OCI-LY7 (cell line): ENCODE measurements around the gene DYNLT2. TPM values are rescaled to one million over a fixed set of nuclear protein-coding genes. Genes with fewer than 3 reads are reported as not detected.

Experiments used
- BruUV-seq: library from RNA; stranded (reverse); fragments of 400-500 nt; replicated peaks from 2 replicates; lab custom pipeline; 2021; lab: Mats Ljungman, UMichigan
- CTCF ChIA-PET: fragments of 300-600 bp; sonication (Branson Sonifier 250); formaldehyde crosslinking; loops from one replicate; lab custom pipeline; 2022; ENCODE audit warnings: antibody characterized with exemption; ENCODE audit not compliant: unreplicated experiment; lab: Charles Lee
- POLR2A ChIA-PET: fragments of 300-600 bp; sonication (Branson Sonifier 250); formaldehyde crosslinking; loops from one replicate; lab custom pipeline; 2022; ENCODE audit warnings: antibody characterized with exemption; lab: Charles Lee
- DNase-seq: peaks from one replicate; pipeline ENCODE4 v3.0.0-alpha.2; 2015; ENCODE audit warnings: low spot score
- H2AFZ ChIP-seq: fragments of 200-600 bp; sonication (generic), shearing (Covaris generic); 2 replicates; pipeline ENCODE4 v1.6.1; 2014; ENCODE audit warnings: mild to moderate bottlenecking, antibody characterized with exemption, low read length, moderate library complexity
- H3K27ac ChIP-seq: fragments of 200-600 bp; sonication (generic); 2 replicates; pipeline ENCODE4 v1.5.1; 2014; ENCODE audit warnings: mixed run types, low read depth, mild to moderate bottlenecking, moderate library complexity, low read length, inconsistent platforms; ENCODE audit not compliant: poor library complexity, severe bottlenecking
- H3K36me3 ChIP-seq: fragments of 200-600 bp; sonication (generic); 2 replicates; pipeline ENCODE4 v1.6.1; 2014; ENCODE audit warnings: mild to moderate bottlenecking, antibody characterized with exemption, low read length, moderate library complexity, mixed read lengths; ENCODE audit not compliant: insufficient read depth
- H3K4me1 ChIP-seq: fragments of 200-600 bp; sonication (generic); 2 replicates; pipeline ENCODE4 v1.5.1; 2014; ENCODE audit warnings: mild to moderate bottlenecking, low read length; ENCODE audit not compliant: insufficient read depth, poor library complexity, severe bottlenecking
- H3K4me2 ChIP-seq: fragments of 200-600 bp; sonication (generic); 2 replicates; pipeline ENCODE4 v1.6.1; 2014; ENCODE audit warnings: mild to moderate bottlenecking, low read length
- H3K4me3 ChIP-seq: fragments of 200-600 bp; sonication (generic); 2 replicates; pipeline ENCODE4 v1.5.1; 2014; ENCODE audit warnings: mild to moderate bottlenecking, low read depth, low read length; ENCODE audit not compliant: poor library complexity, severe bottlenecking
- H3K79me2 ChIP-seq: fragments of 200-600 bp; sonication (generic); 2 replicates; pipeline ENCODE4 v1.6.1; 2016; ENCODE audit warnings: low read depth, mild to moderate bottlenecking, low read length, moderate library complexity, mixed read lengths; ENCODE audit not compliant: insufficient read depth
- H3K9me2 ChIP-seq: fragments of 200-600 bp; sonication (generic); 2 replicates; pipeline ENCODE4 v1.6.1; 2016; ENCODE audit warnings: mild to moderate bottlenecking, low read length, mixed read lengths; ENCODE audit not compliant: insufficient read depth
- H3K9me3 ChIP-seq: fragments of 200-600 bp; sonication (generic); 2 replicates; pipeline ENCODE4 v1.6.1; 2014; ENCODE audit warnings: mild to moderate bottlenecking, mixed run types, low read length, mixed read lengths
- H4K20me1 ChIP-seq: fragments of 200-600 bp; sonication (generic); 2 replicates; pipeline ENCODE4 v1.6.1; 2014; ENCODE audit warnings: mild to moderate bottlenecking, antibody characterized with exemption, low read length, moderate library complexity, mixed read lengths; ENCODE audit not compliant: insufficient read depth
- CTCF ChIP-seq: fragments of 200-600 bp; sonication (generic); conservative IDR thresholded peaks from 2 replicates; pipeline ENCODE4 v1.5.1; 2014; ENCODE audit warnings: mild to moderate bottlenecking, antibody characterized with exemption, low read length, moderate library complexity, mixed read lengths
- EZH2phosphoT487 ChIP-seq: fragments of 200-600 bp; sonication (generic); IDR thresholded peaks from 2 replicates; pipeline ENCODE4 v1.6.1; 2018; ENCODE audit warnings: low read depth, borderline replicate concordance, mild to moderate bottlenecking, mixed run types, antibody characterized with exemption, low read length, moderate library complexity, mixed read lengths
- intact Hi-C: fragments of 100-400 bp; cut with micrococcal nuclease; formaldehyde crosslinking; loops from one replicate; pipeline ENCODE4 v1.10.0; 2022; ENCODE audit not compliant: unreplicated experiment
- total RNA-seq, 2 experiments: library from RNA; depleted of rRNA in 1 of 2; stranded (reverse); fragments of >200 nt in 1 of 2; shearing (Covaris generic) in 1 of 2; gene quantifications; 2 replicates each; pipeline ENCODE4 v1.2.3, GENCODE V29; 2014 to 2022

Gene DYNLT2
- total RNA-seq, 2 experiments from 2014 or later = 6.4 to 7.7 TPM

GRCh38 chr6:169719117-169719516, 32.3 kb downstream of the DYNLT2 start:
- H3K79me2 ChIP-seq = peaks cover 66% of the 10 kb centered on the region
- POLR2A ChIA-PET = interaction anchor here (1.4 to 4.0 kb wide), 3 partner anchors 10 to 54 kb away, joined by 3 to 28 read pairs (median 23); no protein-coding TSS in a partner anchor
- H3K27ac ChIP-seq = no peak overlapping the region
- H2AFZ ChIP-seq = no peak overlapping the region
- H3K36me3 ChIP-seq = peaks cover 60% of the 10 kb centered on the region
- TF ChIP-seq CTCF (no peak), EZH2phosphoT487 (no peak)
- H3K4me3 ChIP-seq = no peak overlapping the region
- CTCF ChIA-PET = no interaction called here
- no peak overlapping the region for H3K4me2 ChIP-seq
- no peaks in the 10 kb centered on the region for H3K9me3 ChIP-seq
- intact Hi-C loops = no loop called here
- H4K20me1 ChIP-seq = peaks cover 22% of the 10 kb centered on the region
- peaks cover 15% of the 10 kb centered on the region for H3K4me1 ChIP-seq
- no peaks in the 10 kb centered on the region for H3K9me2 ChIP-seq
- no TSS peak for BruUV-seq
- no peak for DNase-seq

- H3K4me1 ChIP-seq = peaks cover 6% of the 10 kb centered on the region
- intact Hi-C loops = no loop called here
- H3K4me3 ChIP-seq = no peak overlapping the region
- no peaks in the 10 kb centered on the region for H3K9me2 ChIP-seq
- peaks cover 92% of the 10 kb centered on the region for H3K36me3 ChIP-seq
- no peak for DNase-seq
- no peak overlapping the region for H3K27ac ChIP-seq
- ChIA-PET POLR2A (interaction anchor here (0.8 to 1.7 kb wide), 3 partner anchors 10 to 601 kb away, joined by 3 to 6 read pairs (median 5); no protein-coding TSS in a partner anchor), CTCF (no interaction called here)
- no peak overlapping the region for H3K4me2 ChIP-seq
- TF ChIP-seq CTCF (no peak), EZH2phosphoT487 (no peak)
- no peaks in the 10 kb centered on the region for H3K9me3 ChIP-seq
- BruUV-seq = no TSS peak
- H3K79me2 ChIP-seq = peaks cover 29% of the 10 kb centered on the region
- no peak overlapping the region for H2AFZ ChIP-seq
- H4K20me1 ChIP-seq = peaks cover 8% of the 10 kb centered on the region; the same call in 1 of the 2 replicates
Measured at GRCh38 chr6:169714595-169714994, 36.8 kb downstream of the DYNLT2 start.

- H4K20me1 ChIP-seq = peaks cover 7% of the 10 kb centered on the region; the same call in 1 of the 2 replicates
- H3K79me2 ChIP-seq = peaks cover 27% of the 10 kb centered on the region
- no peak overlapping the region for H3K4me3 ChIP-seq
- no peak for TF ChIP-seq CTCF
- TF ChIP-seq EZH2phosphoT487 = no peak
- no peaks in the 10 kb centered on the region for H3K9me3 ChIP-seq
- CTCF ChIA-PET = no interaction called here
- peaks cover 92% of the 10 kb centered on the region for H3K36me3 ChIP-seq
- H3K4me1 ChIP-seq = peaks cover 10% of the 10 kb centered on the region
- H2AFZ ChIP-seq = no peak overlapping the region
- intact Hi-C loops = no loop called here
- BruUV-seq = no TSS peak
- no peak overlapping the region for H3K27ac ChIP-seq
- no peaks in the 10 kb centered on the region for H3K9me2 ChIP-seq
- H3K4me2 ChIP-seq = no peak overlapping the region
- DNase-seq = no peak
- POLR2A ChIA-PET = interaction anchor here (0.7 to 1.1 kb wide), 3 partner anchors 7 to 602 kb away, joined by 3 to 5 read pairs (median 3); no protein-coding TSS in a partner anchor
Measured at GRCh38 chr6:169714178-169714577, 37.2 kb downstream of the DYNLT2 start.
